NCI-H524 treated with DMSO at 0.1 percent for 48 hours (cell line): Measurements from ENCODE around the gene UNC45B.
"Not testable (repeated sequence)": the region's sequence is repeated elsewhere in the genome, so short reads cannot be mapped to it uniquely, and the experiment has no call there.

ENCODE experiments used
- DNase-seq: peaks from one replicate; lab custom pipeline; 2025; lab: John Stamatoyannopoulos, UW

UNC45B gene

GRCh38 chr17:35147375-35147905, at the start of gene UNC45B:
Gene UNC45B, plus strand, starts transcription at chr17:35147817. Its CDS starts 447 bp downstream, at chr17:35148264.
- no peak for DNase-seq

- DNase-seq = no peak
Observed at GRCh38 chr17:35099908-35100307, 47.7 kb upstream of the UNC45B start.

GRCh38 chr17:35101036-35101435, 46.6 kb upstream of the UNC45B start:
- DNase-seq = no peak

- no peak for DNase-seq
Observed at GRCh38 chr17:35101725-35102124, 45.9 kb upstream of the UNC45B start.

GRCh38 chr17:35103271-35103670, 44.3 kb upstream of the UNC45B start:
- no peak for DNase-seq

- DNase-seq = no peak
Observed at GRCh38 chr17:35104844-35105450, 42.7 kb upstream of the UNC45B start.

- DNase-seq = not testable (repeated sequence)
Observed at GRCh38 chr17:35110791-35111190, 36.8 kb upstream of the UNC45B start.

GRCh38 chr17:35116845-35117244, 30.8 kb upstream of the UNC45B start:
- no peak for DNase-seq

- DNase-seq = no peak
Observed at GRCh38 chr17:35117984-35118383, 29.6 kb upstream of the UNC45B start.

- DNase-seq = peak; percentile 16
Observed at GRCh38 chr17:35119370-35120165, 28.0 kb upstream of the UNC45B start, which contains the start of gene RAD51D. Gene RAD51D, minus strand, starts transcription at chr17:35119860. Its CDS starts 247 bp downstream, at chr17:35119613.

- no peak for DNase-seq
Observed at GRCh38 chr17:35121315-35121714, 26.3 kb upstream of the UNC45B start, which contains the start of gene FNDC8. Gene FNDC8, plus strand, starts transcription at chr17:35121615. Its CDS starts 79 bp downstream, at chr17:35121694.

- DNase-seq = no peak
Observed at GRCh38 chr17:35127751-35128514, 19.7 kb upstream of the UNC45B start.

GRCh38 chr17:35129154-35129972, 18.3 kb upstream of the UNC45B start:
- no peak for DNase-seq

- no peak for DNase-seq
Observed at GRCh38 chr17:35129973-35130351, 17.7 kb upstream of the UNC45B start.

- no peak for DNase-seq
Observed at GRCh38 chr17:35130392-35130791, 17.2 kb upstream of the UNC45B start.

GRCh38 chr17:35132099-35132498, 15.5 kb upstream of the UNC45B start:
- DNase-seq = no peak

- DNase-seq = peak; percentile 6
Observed at GRCh38 chr17:35132816-35133550, 14.6 kb upstream of the UNC45B start.

GRCh38 chr17:35135322-35135721, 12.3 kb upstream of the UNC45B start:
- DNase-seq = no peak

GRCh38 chr17:35138218-35138617, 9.4 kb upstream of the UNC45B start:
- DNase-seq = no peak

GRCh38 chr17:35141681-35142466, 5.7 kb upstream of the UNC45B start, which contains the start of gene NLE1:
Gene NLE1, minus strand, starts transcription at chr17:35142303. Its CDS starts 28 bp downstream, at chr17:35142275.
- peak; percentile 41 for DNase-seq
